ENCODE measurements around the gene SLC25A12. TPM values are rescaled to one million over a fixed set of nuclear protein-coding genes. Genes with fewer than 3 reads are reported as not detected.

The SLC25A12 gene
- polyA plus RNA-seq, 1 donor from 2014 or later, result 122 TPM

GRCh38 chr2:171792157-171792556 is 101.9 kb downstream of the SLC25A12 start:
- Histone ChIP-seq H3K36me3 (ENCODE audit: insufficient read depth, low read length) (peaks cover 10% of the 10 kb centered on the region), H3K9me3 (ENCODE audit: low read length) (no peaks in the 10 kb centered on the region), H4K20me1 (ENCODE audit: insufficient read depth) (no peaks in the 10 kb centered on the region), H3K9ac (ENCODE audit: low read length) (no peak overlapping the region), H3K27me3 (ENCODE audit: insufficient read depth, low read depth, low read length) (no peaks in the 10 kb centered on the region), H3K4me3 (ENCODE audit: low read length) (no peak overlapping the region), H2AFZ (ENCODE audit: low read depth, low read length) (no peak overlapping the region), H3K4me2 (ENCODE audit: low read length) (no peak overlapping the region), H3K9me2 (ENCODE audit: insufficient read depth, low read length) (no peaks in the 10 kb centered on the region), H3F3A (ENCODE audit: insufficient read depth, low read length, poor library complexity, severe bottlenecking) (no peaks in the 10 kb centered on the region), H3K27ac (ENCODE audit: low read length) (no peak overlapping the region), H3K79me2 (replicated peaks; ENCODE audit: insufficient read depth, low read length) (no peaks in the 10 kb centered on the region)
- TF ChIP-seq EP300 (conservative IDR thresholded peaks at IDR 0.05; ENCODE audit: poor library complexity, severe bottlenecking), result no peak
- no peak for TF ChIP-seq SMC3 (conservative IDR thresholded peaks at IDR 0.05; ENCODE audit: poor library complexity)
- TF ChIP-seq POLR2AphosphoS5 (IDR thresholded peaks at IDR 0.05), result no peak
- TF ChIP-seq EZH2 (IDR thresholded peaks at IDR 0.05; ENCODE audit: borderline replicate concordance, insufficient read depth, low read length, poor library complexity, severe bottlenecking), result no peak
- TF ChIP-seq MXI1 (conservative IDR thresholded peaks at IDR 0.05; ENCODE audit: poor library complexity, severe bottlenecking), result no peak
- no peak for TF ChIP-seq CTCF (IDR thresholded peaks at IDR 0.05; ENCODE audit: poor library complexity, severe bottlenecking)
- TF ChIP-seq RAD21 (conservative IDR thresholded peaks at IDR 0.05), result no peak
- TF ChIP-seq, protein P1, sequence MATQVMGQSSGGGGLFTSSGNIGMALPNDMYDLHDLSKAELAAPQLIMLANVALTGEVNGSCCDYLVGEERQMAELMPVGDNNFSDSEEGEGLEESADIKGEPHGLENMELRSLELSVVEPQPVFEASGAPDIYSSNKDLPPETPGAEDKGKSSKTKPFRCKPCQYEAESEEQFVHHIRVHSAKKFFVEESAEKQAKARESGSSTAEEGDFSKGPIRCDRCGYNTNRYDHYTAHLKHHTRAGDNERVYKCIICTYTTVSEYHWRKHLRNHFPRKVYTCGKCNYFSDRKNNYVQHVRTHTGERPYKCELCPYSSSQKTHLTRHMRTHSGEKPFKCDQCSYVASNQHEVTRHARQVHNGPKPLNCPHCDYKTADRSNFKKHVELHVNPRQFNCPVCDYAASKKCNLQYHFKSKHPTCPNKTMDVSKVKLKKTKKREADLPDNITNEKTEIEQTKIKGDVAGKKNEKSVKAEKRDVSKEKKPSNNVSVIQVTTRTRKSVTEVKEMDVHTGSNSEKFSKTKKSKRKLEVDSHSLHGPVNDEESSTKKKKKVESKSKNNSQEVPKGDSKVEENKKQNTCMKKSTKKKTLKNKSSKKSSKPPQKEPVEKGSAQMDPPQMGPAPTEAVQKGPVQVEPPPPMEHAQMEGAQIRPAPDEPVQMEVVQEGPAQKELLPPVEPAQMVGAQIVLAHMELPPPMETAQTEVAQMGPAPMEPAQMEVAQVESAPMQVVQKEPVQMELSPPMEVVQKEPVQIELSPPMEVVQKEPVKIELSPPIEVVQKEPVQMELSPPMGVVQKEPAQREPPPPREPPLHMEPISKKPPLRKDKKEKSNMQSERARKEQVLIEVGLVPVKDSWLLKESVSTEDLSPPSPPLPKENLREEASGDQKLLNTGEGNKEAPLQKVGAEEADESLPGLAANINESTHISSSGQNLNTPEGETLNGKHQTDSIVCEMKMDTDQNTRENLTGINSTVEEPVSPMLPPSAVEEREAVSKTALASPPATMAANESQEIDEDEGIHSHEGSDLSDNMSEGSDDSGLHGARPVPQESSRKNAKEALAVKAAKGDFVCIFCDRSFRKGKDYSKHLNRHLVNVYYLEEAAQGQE (IDR thresholded peaks at IDR 0.05; ENCODE audit: borderline replicate concordance), result no peak
- no peak for TF ChIP-seq TAF1 (IDR thresholded peaks at IDR 0.05; ENCODE audit: low read depth)

- no peak overlapping the region for H2AFZ ChIP-seq (ENCODE audit: low read depth, low read length)
- TF ChIP-seq POLR2AphosphoS5 (IDR thresholded peaks at IDR 0.05), result no peak
- TF ChIP-seq EZH2 (IDR thresholded peaks at IDR 0.05; ENCODE audit: borderline replicate concordance, insufficient read depth, low read length, poor library complexity, severe bottlenecking), result no peak
- TF ChIP-seq TAF1 (IDR thresholded peaks at IDR 0.05; ENCODE audit: low read depth), result no peak
- TF ChIP-seq EP300 (conservative IDR thresholded peaks at IDR 0.05; ENCODE audit: poor library complexity, severe bottlenecking), result no peak
- TF ChIP-seq, protein P1 (IDR thresholded peaks at IDR 0.05; ENCODE audit: borderline replicate concordance), result no peak
- no peak for TF ChIP-seq CTCF (IDR thresholded peaks at IDR 0.05; ENCODE audit: poor library complexity, severe bottlenecking)
- TF ChIP-seq MXI1 (conservative IDR thresholded peaks at IDR 0.05; ENCODE audit: poor library complexity, severe bottlenecking), result no peak
- no peak for TF ChIP-seq RAD21 (conservative IDR thresholded peaks at IDR 0.05)
- no peak for TF ChIP-seq SMC3 (conservative IDR thresholded peaks at IDR 0.05; ENCODE audit: poor library complexity)
- H3K9me2 ChIP-seq (ENCODE audit: insufficient read depth, low read length), result no peaks in the 10 kb centered on the region
- H3K4me3 ChIP-seq (ENCODE audit: low read length), result no peak overlapping the region
- peaks cover 13% of the 10 kb centered on the region for H3K36me3 ChIP-seq (ENCODE audit: insufficient read depth, low read length)
- no peaks in the 10 kb centered on the region for H3K79me2 ChIP-seq (replicated peaks; ENCODE audit: insufficient read depth, low read length)
- no peaks in the 10 kb centered on the region for H3K9me3 ChIP-seq (ENCODE audit: low read length)
- no peak overlapping the region for H3K27ac ChIP-seq (ENCODE audit: low read length)
- no peak overlapping the region for H3K4me2 ChIP-seq (ENCODE audit: low read length)
- H3K9ac ChIP-seq (ENCODE audit: low read length), result no peak overlapping the region
- H3K27me3 ChIP-seq (ENCODE audit: insufficient read depth, low read depth, low read length), result no peaks in the 10 kb centered on the region
- no peaks in the 10 kb centered on the region for H3F3A ChIP-seq (ENCODE audit: insufficient read depth, low read length, poor library complexity, severe bottlenecking)
- H4K20me1 ChIP-seq (ENCODE audit: insufficient read depth), result no peaks in the 10 kb centered on the region
Measured at GRCh38 chr2:171791361-171791760, 102.7 kb downstream of the SLC25A12 start.

Data from neural cell (in vitro differentiated cells).